CD4-positive, alpha-beta T cell treated with Interleukin-17A for 1 hour (primary cell): ENCODE measurements around the gene TMEM258.

Source experiments
- DNase-seq: peaks from one replicate; pipeline ENCODE4 v3.0.0-alpha.2; 2020

Gene TMEM258

DNA sequence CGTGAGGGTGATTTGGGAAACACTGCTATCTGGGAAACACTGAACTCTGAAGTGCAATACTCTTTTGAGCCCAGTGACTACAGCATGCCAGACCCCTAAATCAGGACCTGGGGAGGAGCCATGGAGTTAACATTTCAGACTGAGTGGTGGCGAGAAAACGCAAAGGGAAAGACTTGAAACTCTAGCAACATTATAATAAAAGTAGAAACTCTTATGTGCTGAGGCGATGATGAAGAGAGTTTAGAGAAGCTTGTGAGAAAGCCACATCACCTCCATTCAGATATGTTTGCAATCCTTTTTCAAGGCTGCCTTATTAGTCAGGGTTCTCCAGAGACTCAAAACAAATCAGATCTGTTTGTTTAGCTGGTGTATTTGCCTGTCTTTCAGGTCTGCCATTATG lies 2.2 kb upstream of the TMEM258 start:
- no peak for DNase-seq

- DNase-seq: no peak
These were observed 1.4 kb upstream of the TMEM258 start for GRCh38 chr11:61793829-61794204.

GRCh38 chr11:61793083-61793828 lies 857 bp upstream of the TMEM258 start:
- no peak for DNase-seq

DNA sequence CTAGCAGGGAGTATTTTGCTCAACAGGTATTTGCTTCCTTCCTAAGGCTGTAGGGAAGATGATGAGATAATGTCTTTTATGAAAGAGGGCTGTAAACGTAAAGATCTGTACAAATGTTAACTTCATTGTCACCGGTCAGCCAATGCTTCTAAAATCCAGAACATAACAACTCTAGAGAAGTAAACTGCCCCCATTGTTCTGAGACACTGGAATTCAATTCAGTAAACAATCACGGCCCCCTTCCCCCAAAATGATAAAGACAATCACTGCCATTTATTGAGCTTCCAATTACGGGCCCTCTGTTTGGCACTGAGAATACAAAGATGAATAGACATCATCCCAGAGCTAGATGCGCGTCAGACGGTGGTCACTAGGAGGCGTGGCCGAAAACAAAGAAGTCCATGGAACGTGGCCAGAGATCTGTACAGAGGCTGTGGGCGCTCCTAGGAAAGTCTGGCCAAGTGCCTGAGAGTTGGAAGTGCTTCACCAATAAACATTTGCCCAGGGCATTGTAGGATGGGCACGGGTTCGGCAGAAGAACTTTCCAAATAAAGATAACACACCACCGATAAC lies 576 bp downstream of the TMEM258 start:
- DNase-seq: peak; percentile 65

GRCh38 chr11:61787928-61788491 lies 4.4 kb downstream of the TMEM258 start:
- peak; percentile 28 for DNase-seq

GRCh38 chr11:61785837-61786402 lies 6.5 kb downstream of the TMEM258 start:
- no peak for DNase-seq

GRCh38 chr11:61784506-61784805 lies 7.9 kb downstream of the TMEM258 start:
- DNase-seq: no peak

- DNase-seq: no peak
These were observed 8.5 kb downstream of the TMEM258 start for GRCh38 chr11:61783717-61784505.

DNA sequence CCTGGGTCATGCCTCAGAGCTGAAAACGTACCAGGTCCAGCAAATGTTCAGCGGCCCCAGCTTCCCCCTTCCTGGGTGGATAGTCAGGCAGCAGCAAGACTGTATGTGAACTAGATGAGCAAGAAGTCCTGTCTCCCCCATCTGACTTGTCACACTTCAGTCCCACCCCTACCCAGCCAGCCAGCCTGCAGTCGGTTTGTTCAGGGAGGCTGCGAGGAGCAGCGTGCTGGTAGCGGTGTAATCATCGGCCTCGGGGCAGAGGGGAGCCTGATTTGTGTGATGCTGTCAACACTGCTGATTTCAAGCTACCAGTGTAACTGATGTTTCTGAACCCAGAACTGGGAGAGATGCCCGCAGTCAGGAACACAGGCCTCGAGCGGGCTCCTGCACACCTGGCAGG lies 9.6 kb downstream of the TMEM258 start:
- no peak for DNase-seq

DNA sequence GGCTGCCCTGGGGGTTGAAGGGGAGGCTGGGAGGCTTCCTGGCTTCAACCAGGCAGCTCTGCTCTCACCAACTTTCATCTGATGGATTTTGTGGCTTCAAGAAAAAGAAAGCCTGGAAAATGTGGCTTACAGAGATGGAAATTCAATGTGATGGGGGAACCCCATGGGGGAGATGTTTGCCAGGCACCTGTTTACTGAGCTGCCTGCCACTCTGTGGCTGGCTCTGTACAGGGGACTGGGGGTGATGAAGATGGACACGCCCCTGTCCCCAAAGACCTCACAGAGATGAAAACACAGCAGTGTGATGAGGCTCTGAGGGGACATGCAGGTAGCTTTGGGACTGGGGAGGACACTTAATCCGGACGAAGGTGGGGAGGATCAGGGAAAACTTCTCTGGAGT lies 10.1 kb downstream of the TMEM258 start:
- DNase-seq: no peak

GRCh38 chr11:61781585-61781984 lies 10.8 kb downstream of the TMEM258 start:
- DNase-seq: no peak

DNA sequence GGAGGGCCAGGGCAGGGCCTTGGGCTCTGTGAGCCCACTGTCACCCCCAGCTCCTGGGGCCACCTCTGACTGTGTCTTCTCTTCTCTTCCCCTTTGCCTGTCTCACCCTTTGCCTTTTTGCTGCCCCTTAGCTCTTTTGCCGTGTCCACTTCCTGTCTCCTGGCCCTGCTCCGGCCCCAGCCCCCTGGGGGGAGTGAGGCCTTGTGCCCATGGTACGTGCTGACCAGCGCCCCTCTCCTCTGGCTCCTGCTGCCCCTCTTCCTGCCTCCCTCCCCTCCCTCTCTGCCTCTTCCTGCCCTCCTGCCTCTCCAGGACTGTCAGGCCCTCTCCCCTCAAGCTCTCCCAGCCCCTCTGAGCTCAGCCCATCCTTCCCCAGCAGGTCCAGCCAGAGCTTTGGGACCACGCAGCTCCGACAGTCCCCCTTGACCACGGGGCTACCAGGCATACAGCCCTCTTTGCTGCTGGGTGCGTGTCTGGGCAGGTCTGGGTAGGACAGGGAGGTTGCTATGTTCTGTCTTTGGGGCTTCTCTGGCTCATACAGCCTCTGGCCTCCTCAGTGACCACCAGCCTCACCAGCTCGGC lies 11.7 kb downstream of the TMEM258 start:
- DNase-seq: no peak

- DNase-seq: no peak
These were observed 12.5 kb downstream of the TMEM258 start for GRCh38 chr11:61779666-61780525.

DNA sequence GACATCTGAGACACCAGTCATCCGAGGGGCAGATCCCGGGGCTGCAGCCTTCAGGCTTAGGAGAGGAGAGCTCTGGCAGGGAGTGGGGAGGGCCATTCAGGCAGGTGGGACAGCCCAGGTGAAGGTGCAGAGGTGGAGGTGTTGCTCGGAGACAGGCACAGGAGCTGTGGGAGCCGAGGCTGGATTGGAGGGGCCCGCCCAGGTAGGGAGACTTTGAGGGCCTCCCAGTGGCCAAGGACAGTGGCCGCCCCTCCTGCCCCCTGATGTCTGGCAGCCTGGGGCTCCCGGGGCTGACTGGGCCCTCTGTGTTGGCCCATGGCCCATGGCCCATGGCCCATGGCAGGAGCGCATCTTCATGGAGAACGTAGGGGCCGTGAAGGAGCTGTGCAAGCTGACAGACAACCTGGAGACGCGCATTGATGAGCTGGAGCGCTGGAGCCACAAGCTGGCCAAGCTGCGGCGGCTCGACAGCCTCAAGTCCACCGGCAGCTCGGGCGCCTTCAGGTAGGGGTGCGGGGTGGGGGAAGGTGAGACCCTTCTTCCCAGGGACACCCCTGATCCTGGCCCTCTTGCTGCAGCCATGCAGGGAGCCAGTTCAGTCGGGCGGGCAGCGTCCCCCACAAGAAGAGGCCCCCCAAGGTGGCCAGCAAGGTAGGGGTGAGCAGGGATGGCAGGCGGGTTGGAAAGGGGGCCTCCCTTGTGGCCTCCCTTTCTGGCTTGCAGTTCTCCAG lies 13.3 kb downstream of the TMEM258 start:
- no peak for DNase-seq

DNA sequence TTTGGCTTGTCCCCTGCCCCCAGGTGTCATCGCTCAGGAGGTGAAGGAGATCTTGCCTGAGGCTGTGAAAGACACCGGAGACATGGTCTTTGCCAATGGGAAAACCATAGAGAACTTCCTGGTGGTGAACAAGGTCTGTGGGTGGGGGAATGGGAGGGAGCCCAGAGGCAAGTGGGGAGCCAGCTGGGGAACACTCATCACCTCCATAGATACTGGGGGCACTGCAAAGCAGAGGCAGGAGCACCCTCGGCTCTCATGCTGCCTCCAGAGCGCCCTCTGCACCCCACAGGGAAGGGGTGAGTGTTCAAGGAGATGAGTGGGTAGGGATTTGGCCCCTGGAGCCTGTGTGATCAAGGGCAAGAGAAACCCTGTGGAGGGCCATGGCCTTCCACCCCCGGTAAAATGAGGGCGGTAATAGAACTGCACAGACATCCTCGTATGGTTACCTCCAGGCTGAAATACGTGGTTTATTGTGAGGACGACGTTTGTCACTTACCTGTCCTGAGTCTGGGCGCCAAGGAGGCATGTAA lies 14.0 kb downstream of the TMEM258 start:
- DNase-seq: no peak

- DNase-seq: peak; percentile 79
These were observed 14.9 kb downstream of the TMEM258 start for GRCh38 chr11:61777234-61778090.

GRCh38 chr11:61776561-61777075 lies 15.8 kb downstream of the TMEM258 start:
- peak; percentile 65 for DNase-seq

GRCh38 chr11:61775606-61776554 lies 16.5 kb downstream of the TMEM258 start:
- DNase-seq: peak; percentile 39

DNA sequence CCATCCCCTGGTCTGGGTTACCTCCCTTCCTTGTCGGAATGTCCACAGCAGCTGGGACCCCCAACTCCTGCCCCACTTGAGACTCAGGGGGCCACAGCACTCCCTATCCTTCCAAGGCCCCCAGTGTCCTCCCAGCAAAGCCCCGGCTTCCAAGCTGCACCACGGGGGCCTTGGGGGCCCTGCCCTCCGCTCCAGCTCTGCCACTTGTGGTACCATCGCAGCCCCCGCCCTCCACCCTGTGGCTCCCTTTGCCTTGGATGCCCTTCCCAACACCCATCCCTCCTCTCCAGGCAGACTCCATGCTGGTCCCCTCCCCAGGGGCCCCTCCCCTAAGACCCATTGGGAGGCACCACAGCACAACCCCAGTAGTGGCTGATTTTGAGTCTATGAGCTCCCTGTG lies 17.3 kb downstream of the TMEM258 start:
- no peak for DNase-seq
